A673 (cell line): ENCODE data around the gene NBAS.

Source experiments
- CTCF ChIP-seq: fragments of 300-800, 200-600 bp; sonication (generic); conservative IDR thresholded peaks from 2 replicates; pipeline ENCODE4 v1.5.1; 2017; ENCODE audit warnings: low read depth, mild to moderate bottlenecking, antibody characterized with exemption, low read length, moderate library complexity, mixed read lengths
- EZH2 ChIP-seq: fragments of 200-600 bp; sonication (generic); IDR thresholded peaks from 2 replicates; pipeline ENCODE4 v1.6.1; 2017; ENCODE audit warnings: borderline replicate concordance, low read depth, mild to moderate bottlenecking, mixed read lengths, antibody characterized with exemption, low read length; ENCODE audit not compliant: poor library complexity, severe bottlenecking

- TF ChIP-seq CTCF (no peak), EZH2 (no peak)
Measured at GRCh38 chr2:15460112-15460620, 101.0 kb downstream of the NBAS start.
